G401 (cell line): Measurements from ENCODE around the gene MAN1A2. TPM values are rescaled to one million over a fixed set of nuclear protein-coding genes. Genes with fewer than 3 reads are reported as not detected.
"Not testable (repeated sequence)": the region's sequence is repeated elsewhere in the genome, so short reads cannot be mapped to it uniquely, and the experiment has no call there.

Experiments
- DNase-seq: peaks from one replicate; pipeline ENCODE4 v3.0.0-alpha.2; 2015; ENCODE audit warnings: low spot score
- in situ Hi-C: cut with HindIII; loops from 2 replicates; pipeline ENCODE4 v1.10.0; 2016; ENCODE audit warnings: low sequenced_read_pairs, mixed read lengths
- total RNA-seq: library from RNA; depleted of rRNA; stranded (reverse); fragments of >200 nt; shearing (Covaris generic); gene quantifications from 2 replicates; pipeline ENCODE4 v1.2.3, GENCODE V29; 2014

The MAN1A2 gene
- total RNA-seq, 1 experiment from 2014 or later: 14.1 TPM

GRCh38 chr1:117458410-117458809 lies 91.2 kb downstream of the MAN1A2 start:
- in situ Hi-C loops, DNase-seq: not testable (repeated sequence)

- in situ Hi-C loops: no loop called here
- DNase-seq: no peak
These were observed 99.5 kb downstream of the MAN1A2 start for GRCh38 chr1:117466761-117467160.

- in situ Hi-C loops: no loop called here
- DNase-seq: no peak
These were observed 100.1 kb downstream of the MAN1A2 start for GRCh38 chr1:117467336-117467735.

DNA sequence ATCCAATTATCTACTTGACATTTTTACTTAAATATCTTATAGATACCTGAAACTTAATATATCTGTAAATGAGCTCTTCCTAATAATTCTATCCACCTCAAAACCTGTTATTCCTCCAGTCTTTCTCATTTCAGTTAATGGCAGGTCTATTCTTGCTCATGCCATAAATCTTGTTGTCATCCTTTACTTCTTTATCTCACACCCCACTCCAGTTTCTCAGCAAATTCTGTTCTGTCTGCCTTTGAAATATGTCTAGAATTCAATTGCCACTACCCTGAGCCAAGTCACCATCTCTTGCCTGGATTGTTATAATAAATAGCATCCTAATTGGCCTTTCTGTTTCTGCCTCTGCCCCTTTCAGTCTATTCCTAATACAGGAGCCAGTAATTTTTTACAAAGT lies 105.8 kb downstream of the MAN1A2 start:
- in situ Hi-C loops: no loop called here
- DNase-seq: no peak

DNA sequence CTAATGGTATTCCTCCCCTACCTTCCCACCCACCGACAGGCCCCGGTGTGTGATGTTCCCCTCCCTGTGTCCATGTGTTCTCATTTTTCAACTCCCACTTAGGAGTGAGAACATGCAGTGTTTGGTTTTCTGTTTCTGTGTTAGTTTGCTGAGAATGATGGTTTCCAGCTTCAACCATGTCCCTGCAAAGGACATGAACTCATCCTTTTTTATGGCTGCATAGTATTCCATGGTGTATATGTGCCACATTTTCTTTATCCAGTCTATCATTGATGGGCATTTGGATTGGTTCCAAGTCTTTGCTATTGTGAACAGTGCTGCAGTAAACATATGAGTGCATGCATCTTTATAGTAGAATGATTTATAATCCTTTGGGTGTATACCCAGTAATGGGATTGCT lies 108.2 kb downstream of the MAN1A2 start:
- in situ Hi-C loops, DNase-seq: not testable (repeated sequence)

DNA sequence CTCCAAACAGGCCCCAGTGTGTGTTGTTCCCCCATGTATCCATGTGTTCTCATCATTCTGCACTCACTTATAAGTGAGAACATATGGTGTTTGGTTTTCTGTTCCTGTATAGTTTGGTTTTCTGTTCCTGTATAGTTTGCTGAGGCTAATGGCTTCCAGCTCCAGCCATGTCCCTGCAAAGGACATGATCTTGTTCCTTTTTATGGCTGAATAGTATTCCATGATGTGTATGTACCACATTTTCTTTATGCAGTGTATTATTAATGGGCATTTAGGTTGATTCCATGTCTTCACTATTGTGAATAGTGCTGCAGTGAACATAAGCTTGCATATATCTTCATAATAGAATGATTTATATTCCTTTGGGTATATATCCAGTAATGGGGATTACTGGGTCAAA lies 111.8 kb downstream of the MAN1A2 start:
- DNase-seq: no peak

DNA sequence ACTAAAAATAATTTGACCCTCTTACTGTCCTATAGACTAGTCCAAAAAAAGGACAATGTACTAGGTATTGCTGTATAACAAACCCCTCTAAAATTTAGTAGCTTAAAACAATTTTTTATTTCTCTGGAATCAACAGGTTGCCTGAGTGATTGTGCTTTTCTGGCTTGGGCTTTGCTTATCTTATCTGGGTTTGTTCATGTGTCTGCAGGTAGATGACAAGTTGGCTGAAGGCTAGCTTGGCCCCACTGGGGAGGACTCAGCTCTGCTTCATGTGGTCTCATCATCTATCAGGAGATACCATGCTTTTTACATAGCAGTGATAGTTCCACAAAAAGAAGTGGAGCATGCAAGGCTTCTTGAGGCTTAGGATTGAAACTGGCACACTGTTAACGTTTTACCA lies 114.2 kb downstream of the MAN1A2 start:
- no peak for DNase-seq
- in situ Hi-C loops: no loop called here

More for the DNA sequence above, 111.8 kb downstream of the MAN1A2 start:
- in situ Hi-C loops: no loop called here

- in situ Hi-C loops: no loop called here
- no peak for DNase-seq
These were observed 126.7 kb downstream of the MAN1A2 start for GRCh38 chr1:117493906-117494305.

DNA sequence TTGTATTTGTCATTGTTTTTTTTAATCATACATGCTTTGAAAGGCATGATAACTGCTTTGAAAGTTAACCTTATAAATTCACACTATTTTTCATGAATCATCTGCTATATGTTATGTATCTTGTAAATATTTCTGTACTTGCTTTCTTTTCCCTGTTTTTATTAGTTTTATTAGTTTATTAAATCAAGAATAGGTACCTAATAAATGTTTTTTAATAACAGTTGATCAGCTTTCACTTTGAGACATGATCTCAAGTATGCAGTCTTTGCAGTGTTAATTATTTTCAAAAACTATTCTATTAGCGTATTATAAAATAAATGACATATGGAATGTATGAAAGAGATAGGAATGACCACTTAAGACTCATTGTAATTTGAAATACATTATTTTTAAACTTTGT lies 127.8 kb downstream of the MAN1A2 start:
- DNase-seq: no peak
- in situ Hi-C loops: no loop called here

DNA sequence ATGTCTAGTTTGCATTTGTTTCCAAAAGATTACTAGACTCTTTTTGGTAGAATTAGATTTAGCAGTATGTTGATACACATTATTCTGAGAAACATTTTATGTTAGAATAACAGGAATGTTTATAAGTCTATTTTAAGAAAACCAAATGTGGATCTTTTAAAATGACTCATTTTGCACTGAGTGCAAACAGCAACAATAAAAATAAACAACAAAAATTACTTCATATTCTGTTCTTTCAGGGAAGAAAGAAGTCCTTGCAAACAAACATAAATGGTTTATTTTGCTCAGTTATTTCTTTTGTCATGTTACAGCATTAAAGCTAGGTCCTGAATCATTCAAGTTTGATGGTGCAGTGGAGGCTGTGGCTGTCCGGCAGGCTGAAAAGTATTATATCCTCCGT lies 131.8 kb downstream of the MAN1A2 start:
- in situ Hi-C loops: no loop called here
- no peak for DNase-seq

DNA sequence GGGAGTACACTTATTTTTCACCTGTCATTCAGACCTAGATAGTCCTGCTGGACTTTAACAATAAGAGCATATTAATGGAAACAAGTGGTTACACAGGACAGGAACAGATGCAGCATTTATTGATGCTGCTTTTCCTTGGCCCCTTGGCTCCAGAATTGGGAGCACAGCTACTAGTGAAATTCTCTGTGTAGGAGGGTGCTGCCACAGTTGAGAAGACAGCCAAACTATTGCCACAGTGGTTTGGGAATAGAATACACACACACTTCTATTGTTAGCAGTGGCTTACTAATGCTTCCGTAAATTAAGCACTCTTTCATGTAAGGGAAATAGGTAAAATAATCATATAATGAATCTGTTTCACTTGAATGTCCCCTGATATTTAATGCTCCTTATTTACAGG lies 133.3 kb downstream of the MAN1A2 start:
- no peak for DNase-seq
- in situ Hi-C loops: no loop called here

GRCh38 chr1:117501281-117501680 lies 134.0 kb downstream of the MAN1A2 start:
- no peak for DNase-seq

DNA sequence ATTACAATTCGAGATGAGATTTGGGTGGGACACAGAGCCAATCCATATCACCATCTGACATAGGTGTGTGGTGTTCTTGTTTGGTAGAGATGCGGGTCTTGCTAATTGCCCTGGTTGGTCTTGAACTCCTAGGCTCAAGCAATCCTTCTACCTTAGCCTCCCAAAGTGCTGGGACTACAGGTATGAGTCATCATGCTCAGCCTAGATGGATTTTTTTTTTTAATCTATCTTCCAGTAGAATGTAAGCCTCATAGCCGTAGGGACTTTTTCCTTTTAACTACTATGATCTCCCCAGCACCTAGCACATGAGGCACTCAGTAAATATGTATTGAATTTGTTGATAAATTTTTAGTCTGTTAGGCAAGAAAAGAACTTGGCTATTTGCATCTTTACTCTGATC lies 144.0 kb downstream of the MAN1A2 start:
- DNase-seq: no peak
- in situ Hi-C loops: no loop called here

More at GRCh38 chr1:117501281-117501680, 134.0 kb downstream of the MAN1A2 start:
- in situ Hi-C loops: no loop called here

- DNase-seq: peak; percentile 49
- in situ Hi-C loops: no loop called here
These were observed 145.6 kb downstream of the MAN1A2 start for GRCh38 chr1:117512728-117513321.

- no peak for DNase-seq
- in situ Hi-C loops: no loop called here
These were observed 155.9 kb downstream of the MAN1A2 start for GRCh38 chr1:117523111-117523510.

GRCh38 chr1:117527074-117527473 lies 159.8 kb downstream of the MAN1A2 start:
- DNase-seq: no peak
- in situ Hi-C loops: no loop called here

- in situ Hi-C loops: no loop called here
- no peak for DNase-seq
These were observed 160.4 kb downstream of the MAN1A2 start for GRCh38 chr1:117527566-117528102.

DNA sequence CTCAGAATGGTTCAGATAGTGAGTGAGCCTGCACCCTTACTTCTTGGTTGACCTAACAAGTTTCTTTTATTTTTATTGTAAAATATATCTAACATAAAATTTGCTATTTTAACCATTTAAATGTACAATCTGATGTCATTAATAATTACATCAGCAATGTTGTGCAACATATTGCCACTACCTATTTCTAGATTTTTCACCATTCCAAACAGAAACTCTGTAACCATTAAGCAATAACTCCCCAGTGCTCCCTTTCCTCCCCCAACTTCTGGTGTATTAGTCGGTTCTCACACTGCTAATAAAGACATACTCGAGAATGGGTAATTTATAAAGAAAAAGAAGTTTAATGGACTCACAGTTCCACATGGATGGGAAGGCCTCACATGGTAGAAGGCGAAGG lies 162.4 kb downstream of the MAN1A2 start:
- DNase-seq: no peak
- in situ Hi-C loops: no loop called here

- DNase-seq: no peak
- in situ Hi-C loops: no loop called here
These were observed 164.0 kb downstream of the MAN1A2 start for GRCh38 chr1:117531222-117531621.

DNA sequence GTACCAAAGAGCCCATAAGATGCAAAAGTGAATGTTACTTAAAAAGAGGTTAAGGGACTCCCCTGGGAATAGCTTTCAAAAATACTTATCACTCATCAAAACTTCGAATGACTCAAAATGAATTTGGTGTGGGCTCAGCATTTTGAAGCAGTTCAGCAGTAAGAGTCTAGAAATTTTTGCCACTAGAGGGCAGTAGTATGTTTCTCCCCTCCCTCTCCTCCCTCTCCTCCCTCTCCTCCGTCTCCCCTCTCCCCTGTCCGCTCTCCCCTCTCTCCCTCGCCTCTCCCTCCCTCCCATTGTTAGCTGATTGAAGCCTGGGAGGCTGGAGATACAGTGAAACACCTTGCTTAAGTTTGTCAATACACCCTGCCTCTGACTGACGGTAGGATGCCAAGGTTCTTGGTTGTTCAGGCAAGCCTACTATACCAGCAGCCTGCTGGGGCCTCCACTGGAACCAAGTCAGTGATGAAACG lies 167.8 kb downstream of the MAN1A2 start:
- DNase-seq: peak; percentile 76
- in situ Hi-C loops: no loop called here

- in situ Hi-C loops: no loop called here
- no peak for DNase-seq
These were observed 168.6 kb downstream of the MAN1A2 start for GRCh38 chr1:117535821-117536220.
